ENCODE measurements around the gene PDE9A. TPM values are rescaled to one million over a fixed set of nuclear protein-coding genes. Genes with fewer than 3 reads are reported as not detected.

PDE9A gene
- total and polyA plus RNA-seq, 4 donors: 2.6 to 16.2 (median 7.8) TPM

DNA sequence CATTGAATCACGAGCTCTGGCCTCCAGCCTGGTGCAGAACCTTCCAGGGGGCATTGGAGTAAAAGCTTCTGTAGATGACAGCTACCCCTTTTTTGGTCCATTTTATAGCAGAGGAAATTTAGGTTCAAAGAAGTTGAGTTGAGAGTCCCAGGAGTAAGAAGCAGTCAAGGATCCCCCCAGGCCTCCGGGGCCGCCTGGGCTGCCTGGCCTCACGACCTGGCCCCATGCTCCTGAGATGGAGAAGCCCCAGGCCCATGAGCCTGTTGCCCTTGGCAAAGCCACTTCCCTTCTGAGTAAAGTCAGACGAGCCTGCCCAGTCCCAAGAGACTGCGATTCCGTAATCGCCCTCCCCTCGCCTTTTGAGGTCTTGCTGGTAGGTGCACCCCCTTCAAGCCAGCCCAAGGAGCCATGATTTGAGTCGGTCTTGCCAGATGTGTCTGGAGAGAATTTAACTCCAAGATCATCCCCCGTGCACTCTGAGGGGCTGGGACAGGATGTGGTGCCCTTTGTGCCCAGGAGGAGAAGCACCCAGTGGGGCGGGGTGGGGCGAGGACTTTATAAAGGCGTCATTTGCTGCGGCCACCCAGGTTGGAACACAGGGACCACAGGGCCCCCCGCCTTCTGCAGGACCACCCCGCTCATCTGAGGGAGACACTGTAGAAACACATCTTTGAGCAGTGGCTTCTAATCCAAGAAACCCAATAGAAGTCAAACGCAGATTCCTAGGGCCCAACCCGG, 30.1 kb downstream of the PDE9A start:
- DNase-seq (peak in 1 of 2 donors; percentile 35), ATAC-seq (ENCODE audit: low FRiP score) (no peak)
- 86% methylated on average over 19 of the region's 19 CpGs for WGBS, 2 donors
- no peaks in the 10 kb centered on the region for H3K27me3 ChIP-seq (ENCODE audit: control insufficient read depth in 1 of 2, insufficient read depth in 2 of 2, low read length in 1 of 2)
- intact Hi-C loops (cut with DNase I): no loop called here
- H3K9me3 ChIP-seq (ENCODE audit: control insufficient read depth, low read length): no peaks in the 10 kb centered on the region
- no peaks in the 10 kb centered on the region for H3K36me3 ChIP-seq (ENCODE audit: control insufficient read depth in 1 of 2, insufficient read depth in 2 of 2, low read length in 1 of 2)
- H3K4me1 ChIP-seq (ENCODE audit: control insufficient read depth in 1 of 2, insufficient read depth in 2 of 2, low read length in 2 of 2): no peaks in the 10 kb centered on the region
- H3K27ac ChIP-seq (ENCODE audit: low read depth in 1 of 2, low read length in 2 of 2): no peak overlapping the region
- no peak overlapping the region for H3K4me3 ChIP-seq (ENCODE audit: low read length in 2 of 2)

DNA sequence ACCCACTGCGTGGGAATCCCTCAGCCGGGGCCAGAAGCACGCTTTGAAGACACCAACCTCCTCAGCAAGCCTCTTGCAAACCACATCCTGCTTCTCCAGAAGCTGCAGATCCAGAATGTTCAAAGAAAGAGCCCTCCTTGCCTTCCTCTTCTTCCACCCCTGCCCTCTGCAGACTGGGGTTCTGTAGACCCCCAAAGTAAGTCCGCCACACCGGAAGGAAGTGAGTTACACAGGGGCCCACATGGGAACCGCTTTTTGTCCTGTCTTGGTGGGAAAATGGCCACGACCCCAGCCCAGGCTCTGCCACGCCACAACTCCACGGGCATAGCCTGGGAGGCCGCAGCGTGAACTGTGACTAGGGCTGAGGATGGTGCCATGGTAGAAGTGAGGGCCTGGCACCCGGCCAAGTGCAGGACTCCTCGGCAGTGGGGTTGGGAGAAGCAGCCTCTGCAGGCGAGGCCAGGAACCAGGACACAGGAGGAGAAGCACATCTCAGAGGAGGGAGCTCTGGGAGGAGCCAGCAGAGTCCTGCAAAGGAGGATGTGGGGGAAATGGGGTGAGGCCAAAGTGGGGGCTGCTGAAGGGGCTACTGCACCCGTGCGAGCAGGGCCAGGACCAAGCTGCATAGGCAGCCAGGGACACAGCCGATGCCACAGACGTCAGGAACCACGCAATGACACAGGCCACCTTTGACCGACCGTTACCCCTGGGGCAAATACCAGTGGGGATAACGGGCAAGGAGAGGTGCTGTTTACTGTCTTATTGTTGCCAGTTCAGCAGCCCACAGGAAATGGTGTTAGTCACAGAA, 30.9 kb downstream of the PDE9A start:
- peak in 1 of 2 donors; percentile 55 for DNase-seq
- Histone ChIP-seq H3K4me1 (ENCODE audit: control insufficient read depth in 1 of 2, insufficient read depth in 2 of 2, low read length in 2 of 2) (no peaks in the 10 kb centered on the region), H3K36me3 (ENCODE audit: control insufficient read depth in 1 of 2, insufficient read depth in 2 of 2, low read length in 1 of 2) (no peaks in the 10 kb centered on the region), H3K4me3 (ENCODE audit: low read length in 2 of 2) (no peak overlapping the region), H3K9me3 (ENCODE audit: control insufficient read depth, low read length) (no peaks in the 10 kb centered on the region), H3K27ac (ENCODE audit: low read depth in 1 of 2, low read length in 2 of 2) (no peak overlapping the region), H3K27me3 (ENCODE audit: control insufficient read depth in 1 of 2, insufficient read depth in 2 of 2, low read length in 1 of 2) (no peaks in the 10 kb centered on the region)
- ATAC-seq (ENCODE audit: low FRiP score): no peak
- WGBS, 2 donors: 73 to 76% methylated on average over 22 of the region's 22 CpGs
- intact Hi-C loops (cut with DNase I): no loop called here

DNA sequence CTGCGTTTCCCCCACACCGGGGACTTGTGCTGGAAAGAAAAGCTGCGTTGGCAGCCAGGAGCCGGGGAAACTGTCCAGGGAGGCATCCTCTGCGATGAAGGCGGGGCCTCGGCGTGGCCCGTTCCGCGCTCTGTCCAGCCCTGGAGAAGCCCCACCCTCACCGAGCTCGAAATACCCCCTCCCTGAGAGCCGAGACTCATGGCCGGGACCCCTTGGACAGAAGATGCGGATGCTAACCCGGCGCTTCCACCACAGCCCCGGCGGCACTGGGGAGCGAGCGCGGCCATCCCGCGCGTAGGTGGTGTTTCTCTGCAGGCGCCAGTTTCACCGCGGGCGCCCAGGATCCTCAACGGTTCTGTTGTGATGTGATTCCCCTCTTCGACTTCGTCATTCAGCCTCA, 31.6 kb downstream of the PDE9A start:
- Histone ChIP-seq H3K36me3 (ENCODE audit: control insufficient read depth in 1 of 2, insufficient read depth in 2 of 2, low read length in 1 of 2) (no peaks in the 10 kb centered on the region), H3K27me3 (ENCODE audit: control insufficient read depth in 1 of 2, insufficient read depth in 2 of 2, low read length in 1 of 2) (no peaks in the 10 kb centered on the region), H3K4me3 (ENCODE audit: low read length in 2 of 2) (no peak overlapping the region), H3K9me3 (ENCODE audit: control insufficient read depth, low read length) (no peaks in the 10 kb centered on the region), H3K4me1 (ENCODE audit: control insufficient read depth in 1 of 2, insufficient read depth in 2 of 2, low read length in 2 of 2) (no peaks in the 10 kb centered on the region), H3K27ac (ENCODE audit: low read depth in 1 of 2, low read length in 2 of 2) (no peak overlapping the region)
- intact Hi-C loops (cut with DNase I): no loop called here
- DNase-seq: peak in 1 of 2 donors; percentile 29
- ATAC-seq (ENCODE audit: low FRiP score): peak; percentile 49
- WGBS, 2 donors: 67% methylated on average over 33 of the region's 33 CpGs

DNA sequence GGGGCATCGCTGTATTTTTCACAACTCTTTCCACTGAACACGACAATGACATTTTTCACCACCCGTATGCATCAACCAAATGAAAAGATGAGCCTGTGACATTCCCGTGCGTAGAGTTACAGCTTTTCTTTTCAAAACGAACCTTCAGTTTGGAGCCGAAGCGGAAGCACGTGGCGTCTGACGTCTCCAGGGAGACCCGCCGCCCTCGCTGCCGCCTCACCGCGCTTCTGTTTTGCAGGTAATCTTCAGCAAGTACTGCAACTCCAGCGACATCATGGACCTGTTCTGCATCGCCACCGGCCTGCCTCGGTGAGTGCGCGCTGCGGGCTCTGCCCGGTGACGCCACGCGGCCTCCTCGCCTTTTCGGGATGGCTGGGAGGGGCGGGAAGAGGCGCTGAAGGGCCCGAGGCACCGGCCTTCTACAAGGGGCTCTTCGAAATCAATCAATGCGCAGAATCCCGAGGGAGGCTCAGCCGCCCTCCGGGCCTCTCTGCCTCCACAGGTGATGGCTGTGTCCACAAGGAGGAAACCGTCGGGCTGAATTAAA, 32.6 kb downstream of the PDE9A start:
- no peak for ATAC-seq (ENCODE audit: low FRiP score)
- intact Hi-C loops (cut with DNase I): no loop called here

DNA sequence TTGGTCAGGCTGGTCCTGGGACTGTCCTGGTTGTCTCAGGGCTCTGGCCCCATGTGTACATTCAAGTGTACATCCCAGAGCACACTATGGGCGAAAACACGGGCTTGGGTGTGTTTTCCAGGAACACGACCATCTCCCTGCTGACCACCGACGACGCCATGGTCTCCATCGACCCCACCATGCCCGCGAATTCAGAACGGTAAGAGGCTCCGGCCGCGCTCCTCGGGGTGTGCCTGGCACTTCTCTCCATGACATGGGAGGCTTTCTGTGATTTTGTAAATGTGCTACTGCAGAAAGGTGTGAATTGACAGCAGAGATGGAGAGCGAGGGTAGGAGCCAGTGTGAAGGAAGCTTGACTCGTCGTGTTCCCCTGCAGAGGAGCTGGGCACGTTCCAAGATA, 34.4 kb downstream of the PDE9A start:
- no peak for ATAC-seq (ENCODE audit: low FRiP score)
- Histone ChIP-seq H3K36me3 (ENCODE audit: control insufficient read depth in 1 of 2, insufficient read depth in 2 of 2, low read length in 1 of 2) (no peaks in the 10 kb centered on the region), H3K9me3 (ENCODE audit: control insufficient read depth, low read length) (no peaks in the 10 kb centered on the region), H3K27ac (ENCODE audit: low read depth in 1 of 2, low read length in 2 of 2) (no peak overlapping the region), H3K27me3 (ENCODE audit: control insufficient read depth in 1 of 2, insufficient read depth in 2 of 2, low read length in 1 of 2) (no peaks in the 10 kb centered on the region), H3K4me3 (ENCODE audit: low read length in 2 of 2) (no peak overlapping the region), H3K4me1 (ENCODE audit: control insufficient read depth in 1 of 2, insufficient read depth in 2 of 2, low read length in 2 of 2) (no peaks in the 10 kb centered on the region)
- intact Hi-C loops (cut with DNase I): no loop called here
- WGBS, 2 donors: 93% methylated on average over 18 of the region's 18 CpGs
- DNase-seq: peak; percentile 21 to 34

More for the DNA sequence above, 32.6 kb downstream of the PDE9A start:
- Histone ChIP-seq H3K36me3 (ENCODE audit: control insufficient read depth in 1 of 2, insufficient read depth in 2 of 2, low read length in 1 of 2) (no peaks in the 10 kb centered on the region), H3K4me3 (ENCODE audit: low read length in 2 of 2) (no peak overlapping the region), H3K4me1 (ENCODE audit: control insufficient read depth in 1 of 2, insufficient read depth in 2 of 2, low read length in 2 of 2) (no peaks in the 10 kb centered on the region), H3K27ac (ENCODE audit: low read depth in 1 of 2, low read length in 2 of 2) (no peak overlapping the region), H3K27me3 (ENCODE audit: control insufficient read depth in 1 of 2, insufficient read depth in 2 of 2, low read length in 1 of 2) (no peaks in the 10 kb centered on the region), H3K9me3 (ENCODE audit: control insufficient read depth, low read length) (no peaks in the 10 kb centered on the region)
- DNase-seq: no peak
- WGBS, 2 donors: 97 to 98% methylated on average over 41 of the region's 41 CpGs

DNA sequence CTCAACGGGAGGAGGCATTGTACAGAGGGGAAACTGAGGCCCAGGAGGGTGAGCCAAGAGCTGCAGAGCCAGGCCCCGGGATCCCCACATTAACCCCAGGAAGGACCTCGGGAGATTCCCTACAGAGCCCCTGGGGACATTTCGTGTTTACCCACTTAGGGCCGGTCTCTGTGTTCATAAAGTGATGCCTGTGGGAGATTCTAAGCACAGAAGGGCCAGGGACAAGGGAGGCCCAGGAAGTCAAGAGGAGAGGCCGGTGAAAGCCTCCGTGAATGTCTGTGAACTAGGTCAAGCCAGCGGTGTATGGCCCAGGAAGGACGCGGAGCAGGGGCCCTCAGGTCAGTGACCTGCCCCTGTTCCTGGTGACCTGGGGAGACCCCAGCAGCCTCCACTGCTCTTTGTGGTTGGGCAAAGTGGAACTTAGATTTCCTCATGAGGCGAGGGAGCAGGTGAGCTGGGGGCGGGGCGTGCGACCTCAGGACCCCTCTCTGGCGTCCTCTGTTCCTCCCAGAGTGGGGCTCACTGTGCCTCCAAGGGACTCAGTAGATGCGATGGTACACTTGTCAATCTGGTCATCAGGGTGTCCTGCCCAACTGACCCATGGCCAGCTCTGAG, 34.9 kb downstream of the PDE9A start:
- no peaks in the 10 kb centered on the region for H3K27me3 ChIP-seq (ENCODE audit: control insufficient read depth in 1 of 2, insufficient read depth in 2 of 2, low read length in 1 of 2)
- no peaks in the 10 kb centered on the region for H3K9me3 ChIP-seq (ENCODE audit: control insufficient read depth, low read length)
- no peak overlapping the region for H3K4me3 ChIP-seq (ENCODE audit: low read length in 2 of 2)
- no peak overlapping the region for H3K27ac ChIP-seq (ENCODE audit: low read depth in 1 of 2, low read length in 2 of 2)
- ATAC-seq (ENCODE audit: low FRiP score): no peak
- H3K36me3 ChIP-seq (ENCODE audit: control insufficient read depth in 1 of 2, insufficient read depth in 2 of 2, low read length in 1 of 2): no peaks in the 10 kb centered on the region
- DNase-seq: peak; percentile 33 to 44
- H3K4me1 ChIP-seq (ENCODE audit: control insufficient read depth in 1 of 2, insufficient read depth in 2 of 2, low read length in 2 of 2): no peaks in the 10 kb centered on the region
- 91 to 93% methylated on average over 16 of the region's 16 CpGs for WGBS, 2 donors
- intact Hi-C loops (cut with DNase I): no loop called here

DNA sequence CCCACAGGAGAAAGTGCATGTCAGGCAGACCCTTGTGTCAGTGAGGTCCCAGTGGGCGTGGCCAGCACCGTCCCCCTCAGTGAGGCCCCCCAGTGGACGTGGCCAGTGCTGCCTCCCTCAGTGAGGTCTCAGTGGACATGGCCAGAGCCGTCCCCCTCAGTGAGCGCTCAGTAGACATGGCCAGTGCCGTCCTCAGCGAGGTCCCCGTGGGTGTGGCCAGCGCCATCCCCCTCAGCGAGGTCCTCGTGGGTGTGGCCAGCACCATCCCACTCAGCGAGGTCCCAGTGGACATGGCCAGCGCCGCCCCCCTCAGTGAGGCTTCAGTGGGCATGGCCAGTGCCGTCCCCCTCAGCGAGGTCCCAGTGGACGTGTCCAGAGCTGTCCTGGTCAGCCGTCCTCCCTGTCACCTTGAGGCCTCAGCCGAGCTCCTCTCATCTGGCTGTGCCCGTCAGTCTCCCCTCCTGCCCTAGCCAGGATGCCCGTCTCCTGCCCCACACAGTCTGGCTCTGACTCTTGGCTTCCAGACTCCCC, 35.5 kb downstream of the PDE9A start:
- Histone ChIP-seq H3K9me3 (ENCODE audit: control insufficient read depth, low read length) (no peaks in the 10 kb centered on the region), H3K27me3 (ENCODE audit: control insufficient read depth in 1 of 2, insufficient read depth in 2 of 2, low read length in 1 of 2) (no peaks in the 10 kb centered on the region), H3K4me1 (ENCODE audit: control insufficient read depth in 1 of 2, insufficient read depth in 2 of 2, low read length in 2 of 2) (no peaks in the 10 kb centered on the region), H3K36me3 (ENCODE audit: control insufficient read depth in 1 of 2, insufficient read depth in 2 of 2, low read length in 1 of 2) (no peaks in the 10 kb centered on the region), H3K27ac (ENCODE audit: low read depth in 1 of 2, low read length in 2 of 2) (no peak overlapping the region), H3K4me3 (ENCODE audit: low read length in 2 of 2) (no peak overlapping the region)
- intact Hi-C loops (cut with DNase I): no loop called here
- DNase-seq (peak; percentile 40 to 72), ATAC-seq (ENCODE audit: low FRiP score) (no peak)
- WGBS, 2 donors: 90 to 91% methylated on average over 21 of the region's 21 CpGs

DNA sequence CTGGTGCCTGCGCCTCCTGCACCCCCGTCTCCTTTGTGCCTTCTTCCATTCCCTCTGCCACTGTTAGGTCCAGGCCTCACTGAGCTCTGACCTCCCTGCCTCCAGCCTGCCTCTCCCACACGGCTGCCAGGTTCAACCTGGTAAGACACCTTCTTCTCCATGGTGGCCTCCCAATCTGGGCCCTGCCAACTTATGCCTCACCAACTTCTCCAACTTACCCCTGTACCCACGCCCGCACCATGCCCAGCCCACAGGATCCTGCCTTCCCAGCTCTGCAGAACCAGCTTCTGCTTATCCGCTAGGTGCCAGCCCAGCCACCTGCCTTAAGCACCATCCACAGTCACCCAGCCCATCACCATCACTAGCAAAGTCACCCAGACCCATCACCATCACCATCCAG, 37.2 kb downstream of the PDE9A start:
- DNase-seq (peak; percentile 43 to 65), ATAC-seq (ENCODE audit: low FRiP score) (no peak)
- no peaks in the 10 kb centered on the region for H3K36me3 ChIP-seq (ENCODE audit: control insufficient read depth in 1 of 2, insufficient read depth in 2 of 2, low read length in 1 of 2)
- H3K4me1 ChIP-seq (ENCODE audit: control insufficient read depth in 1 of 2, insufficient read depth in 2 of 2, low read length in 2 of 2): no peaks in the 10 kb centered on the region
- H3K27ac ChIP-seq (ENCODE audit: low read depth in 1 of 2, low read length in 2 of 2): no peak overlapping the region
- WGBS, 2 donors: 97% methylated on average over 6 of the region's 6 CpGs
- H3K9me3 ChIP-seq (ENCODE audit: control insufficient read depth, low read length): no peaks in the 10 kb centered on the region
- no peak overlapping the region for H3K4me3 ChIP-seq (ENCODE audit: low read length in 2 of 2)
- H3K27me3 ChIP-seq (ENCODE audit: control insufficient read depth in 1 of 2, insufficient read depth in 2 of 2, low read length in 1 of 2): no peaks in the 10 kb centered on the region
- intact Hi-C loops (cut with DNase I): no loop called here
